Measurements from ENCODE around the gene RABGEF1. TPM values are rescaled to one million over a fixed set of nuclear protein-coding genes. Genes with fewer than 3 reads are reported as not detected.
"Not testable (repeated sequence)": the region's sequence is repeated elsewhere in the genome, so short reads cannot be mapped to it uniquely, and the experiment has no call there.

RABGEF1 gene
- total and polyA plus RNA-seq, 2 donors (not counting 1 experiment from before 2014, with no cell fraction given): 27.9 to 31.0 TPM

DNA sequence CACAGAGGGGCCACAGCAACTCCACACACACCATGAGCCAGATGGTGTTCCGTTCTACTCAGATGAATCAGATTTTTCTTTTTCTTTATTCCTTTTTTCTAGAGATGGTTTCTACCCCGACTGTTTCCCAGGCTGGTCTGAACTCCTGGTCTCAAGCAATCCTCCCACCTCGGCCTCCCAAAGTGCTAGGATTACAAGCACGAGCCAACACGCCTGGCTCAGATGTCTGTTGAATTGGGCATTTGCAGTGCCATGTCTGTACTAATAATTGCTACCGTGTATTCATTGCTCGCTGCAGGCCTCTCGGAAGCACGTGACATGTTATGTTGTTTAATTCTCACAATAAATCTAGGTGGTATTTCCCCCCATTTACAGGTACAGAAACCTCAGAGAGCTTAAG, 67.2 kb downstream of the RABGEF1 start:
- no peak overlapping the region for H3K4me3 Mint-ChIP-seq
- CTCF ChIA-PET: no interaction called here
- no peak overlapping the region for H3K27ac Mint-ChIP-seq
- ATAC-seq (ENCODE audit: low read depth): no peak
- Histone ChIP-seq H3K9me3 (ENCODE audit: control extremely low read depth in 1 of 3, control insufficient read depth in 2 of 3, insufficient read depth in 1 of 3, low read length in 2 of 3) (no peaks in the 10 kb centered on the region), H3K4me3 (ENCODE audit: control extremely low read depth in 1 of 5, extremely low read depth in 1 of 5, insufficient read depth in 1 of 5, low read depth in 2 of 5, low read length in 4 of 5) (no peak overlapping the region), H3K4me1 (ENCODE audit: control insufficient read depth in 2 of 2, insufficient read depth in 2 of 2, low read length in 2 of 2) (no peaks in the 10 kb centered on the region), H4K20me1 (ENCODE audit: control insufficient read depth, insufficient read depth, low read length, poor library complexity, severe bottlenecking) (peaks cover 10% of the 10 kb centered on the region), H3K9ac (ENCODE audit: low read length) (no peak overlapping the region), H3K4me2 (replicated peaks; ENCODE audit: low read depth, low read length, poor library complexity, severe bottlenecking) (no peak overlapping the region), H3K27me3 (replicated peaks in 1 of 4; ENCODE audit: control extremely low read depth in 1 of 4, control insufficient read depth in 3 of 4, insufficient read depth in 4 of 4, low read length in 3 of 4) (no peaks in the 10 kb centered on the region), H2AFZ (ENCODE audit: insufficient read depth, low read depth, low read length, poor library complexity, severe bottlenecking) (no peak overlapping the region), H3K79me2 (ENCODE audit: control insufficient read depth, insufficient read depth, low read length) (no peaks in the 10 kb centered on the region), H3K27ac (ENCODE audit: low read length in 2 of 2) (no peak overlapping the region), H3K36me3 (replicated peaks in 1 of 2; ENCODE audit: control extremely low read depth in 1 of 2, control insufficient read depth in 1 of 2, extremely low read depth in 1 of 2, insufficient read depth in 2 of 2, low read length in 1 of 2) (peaks cover 12 to 64% of the 10 kb centered on the region in 2 experiments)
- no peak for TF ChIP-seq EZH2 (IDR thresholded peaks at IDR 0.05; ENCODE audit: borderline replicate concordance, insufficient read depth, low read depth, low read length, poor library complexity, severe bottlenecking)
- TF ChIP-seq, protein P1, sequence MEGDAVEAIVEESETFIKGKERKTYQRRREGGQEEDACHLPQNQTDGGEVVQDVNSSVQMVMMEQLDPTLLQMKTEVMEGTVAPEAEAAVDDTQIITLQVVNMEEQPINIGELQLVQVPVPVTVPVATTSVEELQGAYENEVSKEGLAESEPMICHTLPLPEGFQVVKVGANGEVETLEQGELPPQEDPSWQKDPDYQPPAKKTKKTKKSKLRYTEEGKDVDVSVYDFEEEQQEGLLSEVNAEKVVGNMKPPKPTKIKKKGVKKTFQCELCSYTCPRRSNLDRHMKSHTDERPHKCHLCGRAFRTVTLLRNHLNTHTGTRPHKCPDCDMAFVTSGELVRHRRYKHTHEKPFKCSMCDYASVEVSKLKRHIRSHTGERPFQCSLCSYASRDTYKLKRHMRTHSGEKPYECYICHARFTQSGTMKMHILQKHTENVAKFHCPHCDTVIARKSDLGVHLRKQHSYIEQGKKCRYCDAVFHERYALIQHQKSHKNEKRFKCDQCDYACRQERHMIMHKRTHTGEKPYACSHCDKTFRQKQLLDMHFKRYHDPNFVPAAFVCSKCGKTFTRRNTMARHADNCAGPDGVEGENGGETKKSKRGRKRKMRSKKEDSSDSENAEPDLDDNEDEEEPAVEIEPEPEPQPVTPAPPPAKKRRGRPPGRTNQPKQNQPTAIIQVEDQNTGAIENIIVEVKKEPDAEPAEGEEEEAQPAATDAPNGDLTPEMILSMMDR (IDR thresholded peaks at IDR 0.05): no peak
- H3K4me1 Mint-ChIP-seq: peaks cover 1% of the 10 kb centered on the region
- WGBS (ENCODE audit: insufficient coverage): 100% methylated on average over 4 of the region's 9 CpGs
- H3K9me3 Mint-ChIP-seq (ENCODE audit: insufficient read depth): no peaks in the 10 kb centered on the region
- no peaks in the 10 kb centered on the region for H3K27me3 Mint-ChIP-seq
- DNase-seq: no peak
- intact Hi-C loops (cut with micrococcal nuclease): no loop called here
- POLR2A ChIA-PET: no interaction called here

DNA sequence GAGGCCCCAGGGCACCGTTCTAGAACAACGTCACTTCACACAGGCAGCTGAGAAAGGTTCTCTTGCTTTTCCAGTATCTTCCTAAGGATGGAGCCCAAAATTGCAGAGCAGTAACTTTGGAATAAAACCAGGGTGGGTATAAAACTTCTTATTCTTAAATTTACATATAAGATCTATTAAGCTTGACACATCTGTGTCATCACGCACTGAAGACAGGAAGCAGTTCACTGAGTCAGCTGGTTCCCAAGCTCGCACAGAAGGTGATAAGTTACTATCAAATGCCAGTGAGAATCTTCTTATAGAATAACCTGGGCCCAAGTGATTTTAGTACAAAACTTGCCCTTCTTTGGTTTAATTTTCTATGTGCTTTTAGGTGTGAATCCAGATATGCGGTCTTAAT, 70.2 kb downstream of the RABGEF1 start:
- Histone ChIP-seq H4K20me1 (ENCODE audit: control insufficient read depth, insufficient read depth, low read length, poor library complexity, severe bottlenecking) (peaks cover 10% of the 10 kb centered on the region), H3K27ac (ENCODE audit: low read length in 2 of 2) (no peak overlapping the region), H3K27me3 (replicated peaks in 1 of 4; ENCODE audit: control extremely low read depth in 1 of 4, control insufficient read depth in 3 of 4, insufficient read depth in 4 of 4, low read length in 3 of 4) (no peaks in the 10 kb centered on the region), H3K9me3 (ENCODE audit: control extremely low read depth in 1 of 3, control insufficient read depth in 2 of 3, insufficient read depth in 1 of 3, low read length in 2 of 3) (no peaks in the 10 kb centered on the region), H3K4me3 (ENCODE audit: control extremely low read depth in 1 of 5, extremely low read depth in 1 of 5, insufficient read depth in 1 of 5, low read depth in 2 of 5, low read length in 4 of 5) (no peak overlapping the region), H2AFZ (ENCODE audit: insufficient read depth, low read depth, low read length, poor library complexity, severe bottlenecking) (no peak overlapping the region), H3K4me1 (ENCODE audit: control insufficient read depth in 2 of 2, insufficient read depth in 2 of 2, low read length in 2 of 2) (peaks cover 5% of the 10 kb centered on the region in 2 donors), H3K36me3 (replicated peaks in 1 of 2; ENCODE audit: control extremely low read depth in 1 of 2, control insufficient read depth in 1 of 2, extremely low read depth in 1 of 2, insufficient read depth in 2 of 2, low read length in 1 of 2) (peaks cover 12 to 51% of the 10 kb centered on the region in 2 experiments), H3K79me2 (ENCODE audit: control insufficient read depth, insufficient read depth, low read length) (no peaks in the 10 kb centered on the region), H3K4me2 (replicated peaks; ENCODE audit: low read depth, low read length, poor library complexity, severe bottlenecking) (no peak overlapping the region), H3K9ac (ENCODE audit: low read length) (no peak overlapping the region)
- Mint-ChIP-seq H3K4me3 (no peak overlapping the region), H3K4me1 (peaks cover 5% of the 10 kb centered on the region), H3K9me3 (ENCODE audit: insufficient read depth) (no peaks in the 10 kb centered on the region), H3K27me3 (no peaks in the 10 kb centered on the region), H3K27ac (no peak overlapping the region)
- DNase-seq (no peak), ATAC-seq (ENCODE audit: low read depth) (no peak)
- intact Hi-C loops (cut with micrococcal nuclease): no loop called here
- 100% methylated on average over 2 of the region's 5 CpGs for WGBS (ENCODE audit: insufficient coverage)
- TF ChIP-seq, protein P1 (IDR thresholded peaks at IDR 0.05): no peak
- no peak for TF ChIP-seq EZH2 (IDR thresholded peaks at IDR 0.05; ENCODE audit: borderline replicate concordance, insufficient read depth, low read depth, low read length, poor library complexity, severe bottlenecking)
- CTCF ChIA-PET: no interaction called here
- POLR2A ChIA-PET: no interaction called here

DNA sequence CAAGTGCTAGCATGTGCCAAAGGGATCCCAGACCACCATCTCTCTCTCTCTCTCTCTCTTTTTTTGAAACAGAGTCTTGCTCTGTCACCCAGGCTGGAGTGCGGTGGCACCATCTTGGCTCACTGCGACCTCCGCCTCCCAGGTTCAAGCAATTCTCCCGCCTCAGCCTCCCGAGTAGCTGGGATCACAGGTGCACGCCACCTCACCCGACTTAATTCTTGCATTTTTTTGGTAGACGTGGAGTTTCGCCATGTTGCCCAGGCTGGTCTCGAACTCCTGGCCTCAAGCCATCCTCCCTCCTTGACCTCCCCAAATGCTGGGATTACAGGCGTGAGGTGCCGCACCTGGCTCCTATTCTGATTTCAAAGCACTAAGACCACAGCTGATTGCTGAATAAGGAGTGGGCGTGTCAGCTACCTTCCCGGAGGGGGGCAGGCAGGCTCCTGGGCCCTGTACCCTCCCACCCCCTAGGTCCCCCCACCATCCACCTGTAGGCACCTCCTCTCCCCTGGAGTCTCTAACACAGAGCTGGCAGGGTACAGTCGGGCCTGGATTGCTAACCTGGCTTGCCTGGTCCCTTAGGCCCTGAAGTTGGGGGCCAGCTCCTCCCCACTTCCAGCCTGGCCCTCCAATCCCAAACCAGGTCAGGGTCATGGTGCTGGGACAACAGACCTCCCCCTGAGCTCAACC, 74.8 kb downstream of the RABGEF1 start:
- H2AFZ ChIP-seq (ENCODE audit: insufficient read depth, low read depth, low read length, poor library complexity, severe bottlenecking); intact Hi-C loops (cut with micrococcal nuclease); H4K20me1 ChIP-seq (ENCODE audit: control insufficient read depth, insufficient read depth, low read length, poor library complexity, severe bottlenecking); ATAC-seq (ENCODE audit: low read depth); H3K27ac Mint-ChIP-seq; H3K27ac ChIP-seq (ENCODE audit: low read length in 2 of 2); CTCF ChIA-PET; H3K4me3 ChIP-seq (ENCODE audit: control extremely low read depth in 1 of 5, extremely low read depth in 1 of 5, insufficient read depth in 1 of 5, low read depth in 2 of 5, low read length in 4 of 5); H3K4me3 Mint-ChIP-seq; DNase-seq; H3K27me3 ChIP-seq (replicated peaks in 1 of 4; ENCODE audit: control extremely low read depth in 1 of 4, control insufficient read depth in 3 of 4, insufficient read depth in 4 of 4, low read length in 3 of 4); H3K9ac ChIP-seq (ENCODE audit: low read length); H3K4me2 ChIP-seq (replicated peaks; ENCODE audit: low read depth, low read length, poor library complexity, severe bottlenecking); H3K9me3 ChIP-seq (ENCODE audit: control extremely low read depth in 1 of 3, control insufficient read depth in 2 of 3, insufficient read depth in 1 of 3, low read length in 2 of 3); H3K27me3 Mint-ChIP-seq; H3K9me3 Mint-ChIP-seq (ENCODE audit: insufficient read depth); H3K36me3 ChIP-seq (replicated peaks in 1 of 2; ENCODE audit: control extremely low read depth in 1 of 2, control insufficient read depth in 1 of 2, extremely low read depth in 1 of 2, insufficient read depth in 2 of 2, low read length in 1 of 2); H3K79me2 ChIP-seq (ENCODE audit: control insufficient read depth, insufficient read depth, low read length): not testable (repeated sequence)
- WGBS (ENCODE audit: insufficient coverage): 95% methylated on average over 13 of the region's 15 CpGs
- H3K4me1 ChIP-seq (ENCODE audit: control insufficient read depth in 2 of 2, insufficient read depth in 2 of 2, low read length in 2 of 2): peaks cover 9 to 14% of the 10 kb centered on the region in 2 donors
- peaks cover 14% of the 10 kb centered on the region for H3K4me1 Mint-ChIP-seq
- POLR2A ChIA-PET: interaction anchor here (0.6 kb wide), 1 partner anchor 14 kb away, joined by 3 read pairs; no protein-coding TSS in a partner anchor
